Muscle layer of duodenum (tissue), 2 donors: ENCODE data around the gene FRMD5.

Experiments used
- H3K27ac ChIP-seq: one replicate; pipeline ENCODE4 v1.7.0; 2013; ENCODE audit warnings: mild to moderate bottlenecking, low read length
- H3K27me3 ChIP-seq: one replicate; pipeline ENCODE4 v1.7.0; 2013; ENCODE audit warnings: low read depth, mild to moderate bottlenecking, control low read depth, low read length
- H3K36me3 ChIP-seq, 2 donors: one replicate each; pipeline ENCODE4 v1.7.0; 2013; ENCODE audit warnings: low read length in 2 of 2, control low read depth in 1 of 2, mild to moderate bottlenecking in 1 of 2; ENCODE audit not compliant: insufficient read depth in 2 of 2, control insufficient read depth in 1 of 2
- H3K4me1 ChIP-seq, 2 donors: one replicate each; pipeline ENCODE4 v1.7.0; 2013; ENCODE audit warnings: low read length in 2 of 2, mild to moderate bottlenecking in 2 of 2, control low read depth in 1 of 2, moderate library complexity in 1 of 2; ENCODE audit not compliant: insufficient read depth in 2 of 2, control insufficient read depth in 1 of 2
- H3K4me3 ChIP-seq, 2 donors: one replicate each; pipeline ENCODE4 v1.7.0; 2013; ENCODE audit warnings: low read length in 2 of 2, low read depth in 1 of 2, mild to moderate bottlenecking in 1 of 2
- H3K9me3 ChIP-seq, 2 donors: one replicate each; pipeline ENCODE4 v1.7.0; 2013; ENCODE audit warnings: low read length in 2 of 2, control low read depth in 1 of 2, mild to moderate bottlenecking in 1 of 2; ENCODE audit not compliant: control insufficient read depth in 1 of 2
- donor health status: healthy.

The FRMD5 gene

DNA sequence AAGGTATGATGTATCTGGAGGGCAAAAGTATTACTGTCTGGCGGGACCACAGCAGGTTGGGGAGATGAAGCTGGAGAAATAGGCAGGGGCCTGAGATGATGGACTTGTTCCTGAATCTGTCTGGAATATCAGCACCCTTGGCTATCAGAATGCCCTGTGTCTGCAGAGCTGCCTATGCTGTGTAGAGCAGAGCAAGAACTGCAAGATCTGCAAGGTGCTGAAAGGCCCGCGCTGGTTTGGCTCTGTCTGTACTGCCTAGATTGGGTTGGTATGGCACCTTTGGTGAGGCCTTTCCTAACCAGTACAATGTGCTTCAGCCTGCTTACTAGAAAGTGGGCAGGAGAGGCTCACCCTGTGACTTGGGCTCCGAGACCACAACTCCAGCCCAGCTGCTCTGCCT, 271.5 kb downstream of the FRMD5 start:
- Histone ChIP-seq H3K27ac (no peak overlapping the region), H3K36me3 (no peaks in the 10 kb centered on the region), H3K9me3 (no peaks in the 10 kb centered on the region), H3K27me3 (no peaks in the 10 kb centered on the region), H3K4me3 (no peak overlapping the region), H3K4me1 (peaks cover 0 to 7% of the 10 kb centered on the region in 2 donors)

DNA sequence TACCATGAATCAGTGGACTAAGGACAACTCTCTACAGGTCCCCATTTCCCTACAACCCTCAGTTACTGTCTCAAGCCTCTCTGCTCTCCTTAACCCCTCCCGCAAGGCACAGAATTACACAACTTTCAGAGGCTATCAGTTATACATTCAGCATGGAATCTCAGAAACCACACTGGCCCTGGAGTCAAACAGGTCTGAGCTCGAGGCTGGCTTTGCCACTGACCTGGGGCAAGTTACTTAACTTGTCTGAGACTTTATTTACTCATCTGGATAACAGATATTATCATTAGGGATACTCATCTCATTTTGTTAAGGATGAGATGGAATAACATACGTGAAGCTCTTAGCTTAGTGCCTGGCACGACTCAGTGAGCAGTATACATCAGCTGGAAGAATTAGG, 273.1 kb downstream of the FRMD5 start:
- H3K4me3 ChIP-seq: no peak overlapping the region
- H3K36me3 ChIP-seq: no peaks in the 10 kb centered on the region
- peaks cover 0 to 7% of the 10 kb centered on the region in 2 donors for H3K4me1 ChIP-seq
- H3K9me3 ChIP-seq: no peaks in the 10 kb centered on the region
- H3K27me3 ChIP-seq: no peaks in the 10 kb centered on the region
- H3K27ac ChIP-seq: no peak overlapping the region

DNA sequence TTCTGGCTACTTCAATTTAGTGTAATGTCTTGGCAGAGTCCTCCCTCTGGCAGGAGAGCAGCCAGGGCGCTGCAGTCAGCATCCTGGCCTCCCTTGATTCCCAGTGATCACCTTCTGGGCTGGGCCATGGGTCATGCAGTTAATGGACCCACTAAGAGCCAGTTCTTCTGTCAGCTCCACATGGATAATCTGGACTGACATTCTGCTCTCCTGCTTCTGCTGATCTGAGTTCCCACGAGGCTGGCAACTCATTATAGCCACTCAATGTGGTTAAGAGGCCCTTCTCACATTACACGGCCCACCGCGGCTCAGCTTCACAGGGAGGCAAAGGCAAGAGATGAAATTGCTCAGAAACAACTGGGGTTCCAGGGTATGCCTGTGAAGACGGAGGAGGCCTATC, 274.3 kb downstream of the FRMD5 start:
- peaks cover 0 to 11% of the 10 kb centered on the region in 2 donors for H3K4me1 ChIP-seq
- no peaks in the 10 kb centered on the region for H3K36me3 ChIP-seq
- H3K27me3 ChIP-seq: no peaks in the 10 kb centered on the region
- no peak overlapping the region for H3K27ac ChIP-seq
- no peak overlapping the region for H3K4me3 ChIP-seq
- no peaks in the 10 kb centered on the region for H3K9me3 ChIP-seq

DNA sequence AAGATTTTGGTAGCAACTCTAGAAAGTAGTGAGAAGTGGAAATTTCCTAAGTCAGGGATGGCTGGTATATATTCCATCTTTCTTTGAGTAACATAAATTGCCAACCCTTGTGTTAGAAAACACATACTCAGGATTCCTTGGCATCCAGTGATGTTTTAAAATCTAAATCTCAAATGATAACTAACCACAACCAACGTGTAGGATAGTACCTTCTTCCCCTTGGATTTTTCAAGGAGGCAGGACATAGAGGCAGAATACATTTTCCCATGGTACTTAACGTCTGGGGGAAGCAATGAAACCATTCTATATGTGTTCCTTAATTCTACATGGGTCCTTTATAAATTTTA, 274.8 kb downstream of the FRMD5 start:
- no peak overlapping the region for H3K27ac ChIP-seq
- H3K27me3 ChIP-seq: no peaks in the 10 kb centered on the region
- no peaks in the 10 kb centered on the region for H3K9me3 ChIP-seq
- no peaks in the 10 kb centered on the region for H3K36me3 ChIP-seq
- H3K4me3 ChIP-seq: no peak overlapping the region
- peaks cover 0 to 17% of the 10 kb centered on the region in 2 donors for H3K4me1 ChIP-seq

DNA sequence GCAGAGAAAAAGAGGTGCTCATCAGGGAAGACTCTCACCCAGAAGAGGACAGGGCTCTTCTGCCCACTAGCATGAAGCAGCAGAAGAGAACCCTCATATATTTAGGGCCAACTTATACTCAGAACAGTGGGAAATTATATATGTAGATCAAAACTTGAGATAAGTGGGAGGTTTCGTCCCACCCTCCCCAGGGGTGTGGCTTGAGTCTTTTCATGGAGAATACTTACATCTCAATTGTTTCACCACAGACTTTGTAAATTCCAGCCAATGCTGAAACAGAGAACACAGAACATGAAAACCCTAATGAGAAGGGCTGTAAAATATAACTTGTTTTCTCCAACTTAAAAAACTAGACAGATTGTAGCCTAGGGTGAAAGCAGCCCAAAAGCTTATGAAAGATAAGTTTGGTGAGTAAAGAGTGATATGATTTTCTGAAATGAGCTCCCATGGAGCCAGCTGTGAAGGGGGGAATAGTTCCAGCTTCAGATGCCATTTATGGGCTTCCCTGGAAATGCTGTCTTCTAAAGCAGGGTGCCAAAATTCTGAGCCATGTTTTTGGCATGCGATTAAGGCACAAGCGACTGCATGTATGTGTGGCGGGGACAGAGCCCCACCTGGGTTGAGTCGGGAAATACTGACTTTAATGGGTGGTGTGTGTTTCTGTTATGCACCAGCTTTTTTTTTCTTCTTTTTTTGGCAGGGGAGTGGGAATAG, 275.4 kb downstream of the FRMD5 start:
- no peaks in the 10 kb centered on the region for H3K9me3 ChIP-seq
- no peaks in the 10 kb centered on the region for H3K27me3 ChIP-seq
- H3K36me3 ChIP-seq: no peaks in the 10 kb centered on the region
- H3K4me3 ChIP-seq: no peak overlapping the region
- H3K27ac ChIP-seq: no peak overlapping the region
- H3K4me1 ChIP-seq: peaks cover 0 to 20% of the 10 kb centered on the region in 2 donors

DNA sequence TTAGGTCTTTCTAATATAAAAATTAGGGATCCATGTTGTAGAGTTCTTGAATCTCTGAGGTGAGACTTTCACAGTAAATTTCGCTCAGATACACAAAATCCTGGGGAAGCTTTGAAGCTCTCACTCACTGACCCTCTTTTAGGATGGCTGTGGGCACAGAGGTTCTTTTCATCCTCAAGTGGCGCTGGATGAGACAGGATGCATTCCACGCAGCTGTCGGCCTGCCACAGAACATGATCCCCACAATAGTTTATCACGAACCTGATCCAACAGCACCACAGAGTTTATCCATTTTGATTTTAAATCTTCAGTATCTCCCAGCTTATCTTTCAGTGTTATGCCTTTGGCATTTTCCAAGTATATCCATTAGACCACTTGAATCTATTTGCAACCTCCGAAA, 276.4 kb downstream of the FRMD5 start:
- no peaks in the 10 kb centered on the region for H3K36me3 ChIP-seq
- peaks cover 0 to 20% of the 10 kb centered on the region in 2 donors for H3K4me1 ChIP-seq
- no peak overlapping the region for H3K27ac ChIP-seq
- no peak overlapping the region for H3K4me3 ChIP-seq
- no peaks in the 10 kb centered on the region for H3K27me3 ChIP-seq
- H3K9me3 ChIP-seq: no peaks in the 10 kb centered on the region

DNA sequence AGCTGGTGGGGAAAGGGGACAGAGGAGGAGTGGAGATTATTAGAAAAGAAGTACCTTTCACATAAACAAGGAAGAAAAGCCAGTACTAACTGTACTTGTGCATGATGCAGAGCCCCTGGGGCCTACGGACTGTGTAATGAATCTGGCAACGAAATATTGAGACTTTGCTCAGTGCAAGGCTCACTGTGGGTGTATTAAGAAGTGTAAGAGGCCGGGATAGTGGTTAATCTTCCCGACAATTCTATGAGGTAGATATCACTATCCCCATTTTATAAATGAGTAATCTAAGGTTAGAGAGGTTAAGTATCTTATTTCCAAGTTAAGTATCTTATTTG, 278.8 kb downstream of the FRMD5 start:
- peaks cover 0 to 20% of the 10 kb centered on the region in 2 donors for H3K4me1 ChIP-seq
- H3K36me3 ChIP-seq: no peaks in the 10 kb centered on the region
- H3K27me3 ChIP-seq: no peaks in the 10 kb centered on the region
- no peak overlapping the region for H3K4me3 ChIP-seq
- no peaks in the 10 kb centered on the region for H3K9me3 ChIP-seq
- H3K27ac ChIP-seq: no peak overlapping the region

DNA sequence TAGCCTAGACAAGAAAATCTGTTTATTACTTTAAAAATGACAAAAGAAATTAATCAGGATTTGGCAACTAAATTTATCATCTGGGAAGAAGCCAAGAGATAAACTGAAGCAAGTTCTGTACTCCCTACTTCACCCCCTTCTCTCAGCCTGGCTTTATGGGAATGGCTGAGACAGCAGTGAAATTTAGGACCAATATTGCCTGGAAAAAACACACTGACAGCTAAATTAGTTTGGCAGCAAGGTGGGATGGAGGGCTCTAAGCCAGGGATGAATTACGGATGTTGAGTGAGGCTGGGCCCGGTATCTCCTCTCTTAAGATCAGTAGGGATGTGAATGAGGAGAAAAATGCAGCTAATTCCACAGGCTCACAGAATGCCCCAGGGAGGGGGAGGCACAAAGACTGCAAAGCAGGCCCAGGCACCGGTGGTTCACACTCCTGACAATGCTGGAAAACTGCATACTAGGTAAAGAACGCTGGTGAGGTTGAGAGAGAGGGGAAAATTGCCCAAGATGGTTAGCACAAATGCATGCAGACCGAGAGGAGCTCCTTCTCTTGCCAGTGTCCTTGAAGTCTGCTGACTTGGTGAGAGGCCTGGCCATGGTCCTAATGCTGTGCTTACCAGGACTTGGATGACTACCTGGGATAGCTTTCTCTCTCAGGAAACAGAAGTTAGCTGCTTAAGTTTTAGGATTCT, 279.3 kb downstream of the FRMD5 start:
- Histone ChIP-seq H3K27me3 (no peaks in the 10 kb centered on the region), H3K4me3 (no peak overlapping the region), H3K27ac (no peak overlapping the region), H3K36me3 (no peaks in the 10 kb centered on the region), H3K4me1 (peaks cover 0 to 20% of the 10 kb centered on the region in 2 donors), H3K9me3 (no peaks in the 10 kb centered on the region)

DNA sequence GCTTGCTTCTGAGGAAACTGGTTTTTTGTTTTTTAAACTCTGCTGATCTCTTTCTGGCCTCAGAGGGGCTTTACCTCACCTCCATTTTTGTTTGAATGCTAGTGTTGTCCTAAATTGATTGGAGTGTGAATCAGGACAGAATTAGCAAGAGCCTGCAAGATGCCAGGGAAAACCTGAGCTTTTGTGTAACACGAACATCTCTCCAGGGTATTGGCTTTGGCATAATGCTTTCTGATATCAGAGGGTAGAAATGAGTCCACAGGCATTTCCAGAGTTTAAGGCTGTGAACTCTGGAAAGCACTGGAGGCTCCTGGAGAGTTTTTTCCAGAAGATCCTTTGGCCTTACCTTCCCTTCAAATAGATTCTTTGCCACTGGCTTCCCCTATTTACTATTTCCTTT, 281.1 kb downstream of the FRMD5 start:
- peaks cover 0 to 13% of the 10 kb centered on the region in 2 donors for H3K4me1 ChIP-seq
- H3K4me3 ChIP-seq: no peak overlapping the region
- H3K27me3 ChIP-seq: no peaks in the 10 kb centered on the region
- no peaks in the 10 kb centered on the region for H3K9me3 ChIP-seq
- no peak overlapping the region for H3K27ac ChIP-seq
- H3K36me3 ChIP-seq: no peaks in the 10 kb centered on the region

DNA sequence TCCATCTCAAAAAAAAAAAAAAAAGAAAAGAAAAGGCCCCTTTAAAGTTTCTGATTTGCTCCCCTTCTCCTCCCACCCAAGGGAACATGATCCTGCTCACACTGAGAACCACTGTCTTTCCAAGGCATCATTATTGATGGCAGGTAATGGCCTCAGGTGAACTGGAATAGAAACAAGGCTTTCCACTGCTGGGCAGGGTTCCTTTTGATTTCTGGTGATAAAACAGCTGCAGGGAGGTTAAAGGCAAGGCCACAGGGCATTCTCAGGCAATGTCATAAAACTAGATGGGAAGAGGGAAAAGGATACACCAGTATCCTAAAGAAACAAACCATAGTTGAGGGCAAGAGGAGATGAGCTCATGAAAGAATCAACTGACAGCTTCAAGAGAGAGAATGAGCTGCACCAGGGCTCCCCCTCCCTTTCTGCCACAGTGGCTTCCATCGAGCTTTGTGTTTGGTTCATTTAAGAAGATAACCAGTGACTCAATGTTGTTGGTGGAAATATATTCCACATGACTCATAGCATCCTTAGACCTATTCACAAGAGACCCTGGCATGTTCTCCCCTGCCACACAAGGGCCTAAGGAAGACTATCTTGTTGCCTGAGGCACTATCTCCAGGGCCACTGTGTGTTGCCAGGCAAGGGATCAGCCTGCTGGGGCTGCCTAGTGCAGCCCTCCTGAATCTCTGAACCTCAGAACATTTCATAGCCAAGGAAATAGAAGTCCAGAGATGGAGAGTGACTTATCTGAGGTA, 281.9 kb downstream of the FRMD5 start:
- Histone ChIP-seq H3K27me3 (no peaks in the 10 kb centered on the region), H3K27ac (peak overlapping the region; percentile 24), H3K4me3 (no peak overlapping the region), H3K4me1 (peaks cover 0 to 13% of the 10 kb centered on the region in 2 donors), H3K36me3 (no peaks in the 10 kb centered on the region), H3K9me3 (no peaks in the 10 kb centered on the region)

DNA sequence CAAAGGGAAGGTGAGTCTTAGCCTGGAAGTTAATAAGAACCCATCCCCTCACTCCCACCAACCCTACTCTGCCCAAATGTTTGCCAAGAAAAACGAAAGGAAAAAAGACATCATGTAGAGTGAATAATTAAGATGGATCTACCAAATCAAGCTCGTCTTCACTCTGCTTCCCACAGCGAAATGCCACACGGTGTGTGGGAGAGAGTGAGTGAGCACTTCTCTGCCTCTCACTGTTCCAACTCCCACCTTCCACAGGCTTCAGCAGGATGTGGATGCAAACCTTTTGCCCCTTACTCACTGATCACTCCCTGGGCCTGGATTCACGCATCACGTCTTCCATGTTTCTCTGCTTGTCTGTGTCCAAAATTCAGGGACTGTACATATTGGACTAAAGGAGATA, 282.9 kb downstream of the FRMD5 start:
- H3K9me3 ChIP-seq: no peaks in the 10 kb centered on the region
- no peak overlapping the region for H3K27ac ChIP-seq
- H3K4me3 ChIP-seq: no peak overlapping the region
- H3K36me3 ChIP-seq: no peaks in the 10 kb centered on the region
- peaks cover 0 to 13% of the 10 kb centered on the region in 2 donors for H3K4me1 ChIP-seq
- no peaks in the 10 kb centered on the region for H3K27me3 ChIP-seq
